HepG2 (cell line): ENCODE measurements around the gene CLEC16A. TPM values are rescaled to one million over a fixed set of nuclear protein-coding genes. Genes with fewer than 3 reads are reported as not detected.
A peak's percentile ranks its signal among the peaks of the same experiment; 100 is the strongest.

Experiments used
- GTF3A ChIP-seq: sonication (generic); formaldehyde crosslinking; conservative IDR thresholded peaks from 2 replicates; pipeline ENCODE4 v1.4.0; 2020; ENCODE audit warnings: mild to moderate bottlenecking, missing genetic modification reagents
- HOXA3 ChIP-seq: sonication (generic); formaldehyde crosslinking; IDR thresholded peaks from 2 replicates; pipeline ENCODE4 v1.5.0; 2020; ENCODE audit warnings: missing genetic modification reagents
- KAT7 ChIP-seq: IDR thresholded peaks from 2 replicates; pipeline ENCODE4 v1.6.1; 2018; ENCODE audit warnings: borderline replicate concordance, missing compliant biosample characterization
- KDM5B ChIP-seq: sonication (generic); formaldehyde crosslinking; IDR thresholded peaks from 2 replicates; pipeline ENCODE4 v1.4.0; 2020; ENCODE audit warnings: missing genetic modification reagents, mild to moderate bottlenecking, borderline replicate concordance
- NCOA1 ChIP-seq: sonication (generic); formaldehyde crosslinking; IDR thresholded peaks from 2 replicates; pipeline ENCODE4 v1.9.0; 2021; ENCODE audit warnings: missing genetic modification reagents
- RBFOX2 ChIP-seq: fragments of 200-400 bp; formaldehyde crosslinking; IDR thresholded peaks from 2 replicates; pipeline ENCODE4 v1.6.1; 2017; ENCODE audit warnings: low read depth, mild to moderate bottlenecking, low read length
- RBM39 ChIP-seq: fragments of 200-400 bp; formaldehyde crosslinking; IDR thresholded peaks from one replicate; pipeline ENCODE4 v1.6.1; 2018; ENCODE audit warnings: antibody characterized with exemption, mild to moderate bottlenecking, low read depth, low read length; ENCODE audit not compliant: poor library complexity, severe bottlenecking
- SALL1 ChIP-seq: sonication (generic); formaldehyde crosslinking; IDR thresholded peaks from 2 replicates; pipeline ENCODE4 v1.8.0; 2022; ENCODE audit warnings: mild to moderate bottlenecking, missing genetic modification reagents
- TBX3 ChIP-seq: fragments of 450-650 bp; IDR thresholded peaks from 2 replicates; pipeline ENCODE4 v1.6.1; 2017; ENCODE audit warnings: antibody characterized with exemption, mild to moderate bottlenecking, inconsistent platforms, borderline replicate concordance
- ZFYVE20 ChIP-seq: sonication (generic); formaldehyde crosslinking; IDR thresholded peaks from 2 replicates; pipeline ENCODE4 v1.8.0; 2023; ENCODE audit warnings: low read depth, mild to moderate bottlenecking, moderate library complexity, missing genetic modification reagents, borderline replicate concordance
- ZNF30 ChIP-seq: sonication (generic); formaldehyde crosslinking; IDR thresholded peaks from 2 replicates; pipeline ENCODE4 v1.5.0; 2020; ENCODE audit warnings: mild to moderate bottlenecking, missing genetic modification reagents
- polyA plus RNA-seq, 8 experiments: library from polyadenylated mRNA; depleted of rRNA in 3 of 8; stranded (reverse) in 7 of 8; unstranded in 1 of 8; fragments of >200 nt; fragmentation: Illumina TruSeq in 4 of 8; extraction: Trizol in 4 of 8; gene quantifications; 2 replicates each; pipeline versions ENCODE4 v1.2.1 to v1.2.3, GENCODE V29; 2011 to 2016; ENCODE audit warnings: low read depth in 4 of 8, missing spikeins in 1 of 8, mixed read lengths in 1 of 8; ENCODE audit not compliant: insufficient read depth in 1 of 8
- total RNA-seq, 5 experiments: library from RNA; depleted of rRNA; stranded (reverse); fragments of >200 nt; fragmentation: Illumina TruSeq; extraction: Trizol; gene quantifications; 2 replicates each; pipeline ENCODE4 v1.2.3, GENCODE V29; 2016; ENCODE audit warnings: low read depth in 1 of 5
- TF ChIP-seq, protein P1 (sequence below): IDR thresholded peaks from 2 replicates; pipeline ENCODE4 v1.6.1; 2016; ENCODE audit warnings: low read depth, missing genetic modification reagents, missing compliant biosample characterization
- TF ChIP-seq, protein P2 (sequence below): sonication (generic); formaldehyde crosslinking; IDR thresholded peaks from 2 replicates; pipeline ENCODE4 v1.8.0; 2022; ENCODE audit warnings: low read depth, missing genetic modification reagents

Gene CLEC16A
- total and polyA plus RNA-seq, 2 of the 13 experiments (the other 11 are each of a cell fraction or from before 2014, with no cell fraction given), result 8.5 to 10.3 TPM

DNA sequence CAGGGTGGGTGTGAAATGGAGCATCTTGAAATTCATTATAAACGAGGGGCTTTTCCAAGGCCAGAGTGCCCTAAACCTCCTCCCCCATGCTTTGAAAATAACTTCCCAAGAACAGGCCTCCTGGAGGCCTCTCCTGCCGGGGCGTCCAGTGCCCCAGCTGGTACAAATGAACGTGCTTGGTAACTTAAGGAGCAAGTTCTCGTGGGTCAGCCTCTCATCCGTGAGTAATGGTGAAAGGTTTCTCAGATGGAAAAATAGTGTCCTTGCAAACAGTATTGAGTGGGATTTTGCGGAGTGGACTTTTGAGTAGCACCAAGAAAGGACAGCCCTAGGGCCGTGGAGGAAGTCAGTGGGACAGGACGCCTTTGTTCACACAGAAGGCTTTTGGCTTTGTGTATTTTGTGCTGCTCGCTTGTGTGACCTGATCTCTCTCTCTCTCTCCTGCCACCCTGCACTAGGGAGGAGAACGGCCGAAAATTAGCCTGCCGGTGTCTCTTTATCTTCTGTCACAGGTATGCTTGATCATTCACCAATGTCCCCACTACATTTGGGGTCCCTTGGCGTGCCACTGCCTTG is 34.6 kb downstream of the CLEC16A start (continued):
- TF ChIP-seq KAT7 (CRISPR knock-in tag) (no peak), ZFYVE20 (CRISPR knock-in tag) (no peak), SALL1 (CRISPR knock-in tag) (peak; percentile 47), GTF3A (CRISPR knock-in tag) (no peak), NCOA1 (CRISPR knock-in tag) (no peak), ZNF30 (CRISPR knock-in tag) (no peak), RBM39 (no peak), TBX3 (no peak), RBFOX2 (no peak), KDM5B (CRISPR knock-in tag) (no peak), HOXA3 (peak; percentile 56)
- TF ChIP-seq, protein P1, sequence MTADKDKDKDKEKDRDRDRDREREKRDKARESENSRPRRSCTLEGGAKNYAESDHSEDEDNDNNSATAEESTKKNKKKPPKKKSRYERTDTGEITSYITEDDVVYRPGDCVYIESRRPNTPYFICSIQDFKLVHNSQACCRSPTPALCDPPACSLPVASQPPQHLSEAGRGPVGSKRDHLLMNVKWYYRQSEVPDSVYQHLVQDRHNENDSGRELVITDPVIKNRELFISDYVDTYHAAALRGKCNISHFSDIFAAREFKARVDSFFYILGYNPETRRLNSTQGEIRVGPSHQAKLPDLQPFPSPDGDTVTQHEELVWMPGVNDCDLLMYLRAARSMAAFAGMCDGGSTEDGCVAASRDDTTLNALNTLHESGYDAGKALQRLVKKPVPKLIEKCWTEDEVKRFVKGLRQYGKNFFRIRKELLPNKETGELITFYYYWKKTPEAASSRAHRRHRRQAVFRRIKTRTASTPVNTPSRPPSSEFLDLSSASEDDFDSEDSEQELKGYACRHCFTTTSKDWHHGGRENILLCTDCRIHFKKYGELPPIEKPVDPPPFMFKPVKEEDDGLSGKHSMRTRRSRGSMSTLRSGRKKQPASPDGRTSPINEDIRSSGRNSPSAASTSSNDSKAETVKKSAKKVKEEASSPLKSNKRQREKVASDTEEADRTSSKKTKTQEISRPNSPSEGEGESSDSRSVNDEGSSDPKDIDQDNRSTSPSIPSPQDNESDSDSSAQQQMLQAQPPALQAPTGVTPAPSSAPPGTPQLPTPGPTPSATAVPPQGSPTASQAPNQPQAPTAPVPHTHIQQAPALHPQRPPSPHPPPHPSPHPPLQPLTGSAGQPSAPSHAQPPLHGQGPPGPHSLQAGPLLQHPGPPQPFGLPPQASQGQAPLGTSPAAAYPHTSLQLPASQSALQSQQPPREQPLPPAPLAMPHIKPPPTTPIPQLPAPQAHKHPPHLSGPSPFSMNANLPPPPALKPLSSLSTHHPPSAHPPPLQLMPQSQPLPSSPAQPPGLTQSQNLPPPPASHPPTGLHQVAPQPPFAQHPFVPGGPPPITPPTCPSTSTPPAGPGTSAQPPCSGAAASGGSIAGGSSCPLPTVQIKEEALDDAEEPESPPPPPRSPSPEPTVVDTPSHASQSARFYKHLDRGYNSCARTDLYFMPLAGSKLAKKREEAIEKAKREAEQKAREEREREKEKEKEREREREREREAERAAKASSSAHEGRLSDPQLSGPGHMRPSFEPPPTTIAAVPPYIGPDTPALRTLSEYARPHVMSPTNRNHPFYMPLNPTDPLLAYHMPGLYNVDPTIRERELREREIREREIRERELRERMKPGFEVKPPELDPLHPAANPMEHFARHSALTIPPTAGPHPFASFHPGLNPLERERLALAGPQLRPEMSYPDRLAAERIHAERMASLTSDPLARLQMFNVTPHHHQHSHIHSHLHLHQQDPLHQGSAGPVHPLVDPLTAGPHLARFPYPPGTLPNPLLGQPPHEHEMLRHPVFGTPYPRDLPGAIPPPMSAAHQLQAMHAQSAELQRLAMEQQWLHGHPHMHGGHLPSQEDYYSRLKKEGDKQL (CRISPR knock-in tag), result no peak
- TF ChIP-seq, protein P2, sequence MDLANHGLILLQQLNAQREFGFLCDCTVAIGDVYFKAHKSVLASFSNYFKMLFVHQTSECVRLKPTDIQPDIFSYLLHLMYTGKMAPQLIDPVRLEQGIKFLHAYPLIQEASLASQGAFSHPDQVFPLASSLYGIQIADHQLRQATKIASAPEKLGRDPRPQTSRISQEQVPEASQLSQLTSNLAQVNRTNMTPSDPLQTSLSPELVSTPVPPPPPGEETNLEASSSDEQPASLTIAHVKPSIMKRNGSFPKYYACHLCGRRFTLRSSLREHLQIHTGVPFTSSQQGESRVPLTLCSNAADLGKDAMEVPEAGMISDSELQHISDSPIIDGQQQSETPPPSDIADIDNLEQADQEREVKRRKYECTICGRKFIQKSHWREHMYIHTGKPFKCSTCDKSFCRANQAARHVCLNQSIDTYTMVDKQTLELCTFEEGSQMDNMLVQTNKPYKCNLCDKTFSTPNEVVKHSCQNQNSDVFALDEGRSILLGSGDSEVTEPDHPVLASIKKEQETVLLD (CRISPR knock-in tag), result no peak
